GM12878 (cell line): ENCODE data around the gene TRAF2. TPM values are rescaled to one million over a fixed set of nuclear protein-coding genes. Genes with fewer than 3 reads are reported as not detected.

ENCODE experiments used
- ATAC-seq: fragments of 200-7000 bp; cut with Tn5 transposase; 3 replicates; pipeline ENCODE4 v1.9.1; 2020; ENCODE audit warnings: mild to moderate bottlenecking, moderate library complexity
- BruUV-seq: library from RNA; stranded (reverse); fragments of 400-500 nt; replicated peaks from 2 replicates; lab custom pipeline; 2021; lab: Mats Ljungman, UMichigan
- CTCF ChIA-PET: fragments of 300-600 bp; sonication (Branson Sonifier 250); formaldehyde crosslinking; extraction: SDS; loops from one replicate; lab custom pipeline; 2021; ENCODE audit warnings: inconsistent platforms; lab: Yijun Ruan, JAX
- POLR2A ChIA-PET: fragments of 350-600 bp; formaldehyde crosslinking; extraction: SDS; loops from one replicate; lab custom pipeline; 2021; ENCODE audit warnings: inconsistent platforms; lab: Charles Lee
- RAD21 ChIA-PET: fragments of 300-600 bp; sonication (Branson Sonifier 250); formaldehyde crosslinking; loops from one replicate; lab custom pipeline; 2023; ENCODE audit warnings: antibody characterized with exemption; ENCODE audit not compliant: unreplicated experiment; lab: Charles Lee
- SMC1A ChIA-PET: fragments of 300-600 bp; sonication (Branson Sonifier 250); formaldehyde crosslinking; loops from one replicate; lab custom pipeline; 2023; ENCODE audit not compliant: unreplicated experiment, uncharacterized antibody; lab: Charles Lee
- DNase-seq: peaks from one replicate; pipeline ENCODE4 v3.0.0-alpha.2; 2011; ENCODE audit warnings: low read depth, low spot score
- FAIRE-seq: peaks from 3 replicates; lab custom pipeline; 2011; peaks lifted over from hg19 to GRCh38; lab: Jason Lieb, UNC
- H2AFZ ChIP-seq: 2 replicates; pipeline ENCODE4 v1.6.0; 2011; ENCODE audit warnings: low read depth, low read length, control low read depth; ENCODE audit not compliant: control insufficient read depth
- H3K27ac ChIP-seq: 2 replicates; pipeline ENCODE4 v1.5.1; 2011; ENCODE audit warnings: control low read depth; ENCODE audit not compliant: control insufficient read depth, insufficient read depth
- H3K27me3 ChIP-seq, 2 experiments: replicated peaks in 1 of 2; 2 replicates each; pipeline versions ENCODE4 v1.6.0 to v1.6.1; 2011; ENCODE audit warnings: low read length in 1 of 2; ENCODE audit not compliant: control insufficient read depth in 2 of 2, insufficient read depth in 2 of 2
- H3K36me3 ChIP-seq, 2 experiments: 2 replicates each; pipeline ENCODE4 v1.5.1; 2011; ENCODE audit warnings: low read length in 1 of 2; ENCODE audit not compliant: control insufficient read depth in 2 of 2, insufficient read depth in 2 of 2
- H3K4me1 ChIP-seq: 2 replicates; pipeline ENCODE4 v1.6.1; 2011; ENCODE audit warnings: mild to moderate bottlenecking, low read length, moderate library complexity, mixed read lengths; ENCODE audit not compliant: control insufficient read depth, insufficient read depth
- H3K4me2 ChIP-seq: 2 replicates; pipeline ENCODE4 v1.6.0; 2011; ENCODE audit warnings: control low read depth; ENCODE audit not compliant: control insufficient read depth, insufficient read depth
- H3K4me3 ChIP-seq: fragments of 200-600 bp; sonication (generic); 2 replicates; pipeline ENCODE4 v1.5.1; 2016
- H3K79me2 ChIP-seq: 2 replicates; pipeline ENCODE4 v1.6.0; 2011; ENCODE audit warnings: low read length; ENCODE audit not compliant: control insufficient read depth, insufficient read depth
- H3K9ac ChIP-seq: 2 replicates; pipeline ENCODE4 v1.8.0; 2011; ENCODE audit warnings: low read length, control low read depth, mixed read lengths; ENCODE audit not compliant: control insufficient read depth, insufficient read depth
- H3K9me3 ChIP-seq: replicated peaks from 3 replicates; pipeline ENCODE4 v1.5.1; 2011; ENCODE audit warnings: mild to moderate bottlenecking, low read length; ENCODE audit not compliant: control insufficient read depth, insufficient read depth
- H4K20me1 ChIP-seq: 2 replicates; pipeline ENCODE4 v1.6.0; 2011; ENCODE audit not compliant: control insufficient read depth, insufficient read depth
- CREB1 ChIP-seq: IDR thresholded peaks from 2 replicates; pipeline ENCODE4 v1.6.1; 2012; ENCODE audit warnings: low read depth, mild to moderate bottlenecking, inconsistent platforms
- KAT2A ChIP-seq: conservative IDR thresholded peaks from 2 replicates; pipeline ENCODE4 v1.6.1; 2011; ENCODE audit warnings: low read depth, low read length; ENCODE audit not compliant: control insufficient read depth
- MEF2A ChIP-seq: IDR thresholded peaks from 2 replicates; pipeline ENCODE4 v1.6.1; 2011; ENCODE audit warnings: low read depth, mild to moderate bottlenecking, low read length, moderate library complexity; ENCODE audit not compliant: insufficient read depth
- NFYB ChIP-seq: IDR thresholded peaks from 2 replicates; pipeline ENCODE4 v1.6.1; 2011; ENCODE audit warnings: low read depth, mild to moderate bottlenecking, low read length, improper control_type of control experiment, moderate library complexity; ENCODE audit not compliant: insufficient read depth
- RFX5 ChIP-seq: IDR thresholded peaks from 2 replicates; pipeline ENCODE4 v1.6.1; 2011; ENCODE audit warnings: low read depth, low read length, improper control_type of control experiment
- RUNX3 ChIP-seq: IDR thresholded peaks from 2 replicates; pipeline ENCODE4 v1.6.1; 2012; ENCODE audit warnings: low read length, inconsistent platforms
- SIN3A ChIP-seq: IDR thresholded peaks from 2 replicates; pipeline ENCODE4 v1.6.1; 2012; ENCODE audit warnings: low read depth, low read length, improper control_type of control experiment
- SMAD1 ChIP-seq: fragments of 450-650 bp; IDR thresholded peaks from 2 replicates; pipeline ENCODE4 v1.6.1; 2018; ENCODE audit warnings: mild to moderate bottlenecking, low read depth; ENCODE audit not compliant: partially characterized antibody
- WGBS: methylation state at CpG from one replicate; pipeline ENCODE4 v1.1.6; 2016; ENCODE audit warnings: low lambda C conversion rate; ENCODE audit not compliant: insufficient replicate concordance, insufficient coverage; ENCODE audit errors: missing lambda C conversion rate; 5-methylcytosine and 5-hydroxymethylcytosine counted together
- in situ Hi-C: fragments of 300-500 bp; cut with MboI; formaldehyde crosslinking; loops from 9 replicates; pipeline ENCODE4 v1.14.3; 2018; ENCODE audit warnings: mixed read lengths
- intact Hi-C: fragments of 100-400 bp; cut with micrococcal nuclease; formaldehyde crosslinking; loops from one replicate; pipeline ENCODE4 v1.14.2; 2022; ENCODE audit not compliant: unreplicated experiment
- polyA plus RNA-seq, 11 experiments: library from polyadenylated mRNA; depleted of rRNA in 4 of 11; unstranded in 6 of 11; stranded (reverse) in 5 of 11; fragments of >200 nt; fragmentation: Nextera tagmentation in 4 of 11; fragmentation: Illumina TruSeq in 1 of 11; extraction: Ambion mirVana in 4 of 11; extraction: Trizol in 1 of 11; gene quantifications; 1 replicate in 1 of 11; 2 replicates in 10 of 11; pipeline versions ENCODE4 v1.2.1 to v1.2.3, GENCODE V29; 2011 to 2016; ENCODE audit warnings: inconsistent platforms in 2 of 11, missing spikeins in 2 of 11, low read depth in 1 of 11
- total RNA-seq, 4 experiments: library from RNA; depleted of rRNA in 3 of 4; stranded (reverse); fragments of >200 nt in 3 of 4; fragmentation: Illumina TruSeq in 1 of 4; extraction: Trizol in 1 of 4; gene quantifications; 2 replicates each; pipeline versions ENCODE4 v1.2.1 to v1.2.3, GENCODE V29; 2013 to 2021
- TF ChIP-seq, protein P1 (sequence below): fragments of 450-650 bp; IDR thresholded peaks from 2 replicates; pipeline ENCODE4 v1.6.1; 2018; ENCODE audit warnings: mild to moderate bottlenecking, low read depth, moderate library complexity; ENCODE audit not compliant: partially characterized antibody

TRAF2 gene
- total and polyA plus RNA-seq, 10 of the 15 experiments (the other 5 are each of a cell fraction or from before 2014, with no cell fraction given), result 0.34 to 39.5 (median 18.7) TPM

DNA sequence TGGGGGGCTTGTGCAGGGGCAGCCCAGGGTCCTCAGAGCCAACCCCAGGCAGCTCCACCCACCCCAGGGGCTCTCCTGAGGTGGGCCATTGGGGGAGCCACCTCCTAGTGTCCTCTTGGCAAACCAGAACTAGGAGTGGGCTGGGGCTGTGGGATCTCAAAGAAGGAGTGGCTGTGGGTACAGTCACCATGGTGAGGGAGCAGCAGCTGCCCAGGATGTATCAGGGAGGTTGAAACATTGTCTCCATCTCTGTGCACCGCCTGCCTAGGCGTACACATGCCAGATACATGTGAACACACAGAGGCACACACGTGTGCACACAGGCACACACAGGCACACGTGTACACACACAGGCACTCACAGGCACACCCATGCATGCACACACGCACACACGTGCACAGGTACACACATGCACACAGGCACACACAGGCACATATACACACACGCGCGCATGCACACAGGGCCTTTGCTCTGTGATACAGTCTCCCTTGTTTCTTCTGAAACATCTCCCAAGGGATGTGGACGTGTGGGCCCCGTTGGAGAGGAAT is 76.5 kb downstream of the TRAF2 start:
- BruUV-seq, result no TSS peak
- H3K27me3 ChIP-seq, result no peaks in the 10 kb centered on the region
- H3K27ac ChIP-seq, result no peak overlapping the region
- RAD21 ChIA-PET, result interaction anchor here (0.6 kb wide), 1 partner anchor 226 kb away, joined by 3 read pairs; no protein-coding TSS in a partner anchor
- H3K4me2 ChIP-seq, result no peak overlapping the region
- no peaks in the 10 kb centered on the region; the same call in 1 of the 2 replicates for H4K20me1 ChIP-seq
- intact Hi-C loops, result no loop called here
- H3K9ac ChIP-seq, result no peak overlapping the region
- H3K36me3 ChIP-seq, result no peaks in the 10 kb centered on the region
- peaks cover 7% of the 10 kb centered on the region for H3K4me1 ChIP-seq
- no peak for DNase-seq
- no peak for FAIRE-seq
- H3K9me3 ChIP-seq, result no peaks in the 10 kb centered on the region
- TF ChIP-seq SIN3A (no peak), RUNX3 (no peak)
- SMC1A ChIA-PET, result no interaction called here
- 43% methylated on average over 11 of the region's 11 CpGs for WGBS
- in situ Hi-C loops, result no loop called here
- CTCF ChIA-PET, result interaction anchor here (1.4 kb wide), 1 partner anchor 18 kb away, joined by 3 read pairs; the partner anchor contains the start of genes C8G and FBXW5
- no peak overlapping the region for H3K4me3 ChIP-seq
- no peak overlapping the region for H2AFZ ChIP-seq
- H3K79me2 ChIP-seq, result no peaks in the 10 kb centered on the region
- peak; percentile 20; the same call in 1 of the 3 replicates for ATAC-seq
- POLR2A ChIA-PET, result no interaction called here

- H3K36me3 ChIP-seq, result no peaks in the 10 kb centered on the region
- no peak overlapping the region for H2AFZ ChIP-seq
- no peak overlapping the region for H3K27ac ChIP-seq
- CTCF ChIA-PET, result interaction anchor here (1.4 kb wide), 1 partner anchor 19 kb away, joined by 3 read pairs; the partner anchor contains the start of genes C8G and FBXW5
- H3K4me3 ChIP-seq, result no peak overlapping the region
- H3K9me3 ChIP-seq, result no peaks in the 10 kb centered on the region
- ATAC-seq, result no peak
- H3K9ac ChIP-seq, result no peak overlapping the region
- POLR2A ChIA-PET, result no interaction called here
- no peaks in the 10 kb centered on the region for H3K27me3 ChIP-seq
- RAD21 ChIA-PET, result interaction anchor here (0.6 kb wide), 1 partner anchor 227 kb away, joined by 3 read pairs; no protein-coding TSS in a partner anchor
- BruUV-seq, result no TSS peak
- SMC1A ChIA-PET, result no interaction called here
- no peaks in the 10 kb centered on the region for H3K79me2 ChIP-seq
- FAIRE-seq, result no peak
- no peaks in the 10 kb centered on the region; the same call in 1 of the 2 replicates for H4K20me1 ChIP-seq
- H3K4me1 ChIP-seq, result peaks cover 7% of the 10 kb centered on the region
- in situ Hi-C loops, result no loop called here
- 35% methylated on average over 12 of the region's 15 CpGs for WGBS
- no peak for DNase-seq
- no peak overlapping the region for H3K4me2 ChIP-seq
- TF ChIP-seq CREB1 (no peak), MEF2A (no peak), NFYB (no peak), KAT2A (no peak), RFX5 (no peak), SMAD1 (no peak)
- TF ChIP-seq, protein P1, sequence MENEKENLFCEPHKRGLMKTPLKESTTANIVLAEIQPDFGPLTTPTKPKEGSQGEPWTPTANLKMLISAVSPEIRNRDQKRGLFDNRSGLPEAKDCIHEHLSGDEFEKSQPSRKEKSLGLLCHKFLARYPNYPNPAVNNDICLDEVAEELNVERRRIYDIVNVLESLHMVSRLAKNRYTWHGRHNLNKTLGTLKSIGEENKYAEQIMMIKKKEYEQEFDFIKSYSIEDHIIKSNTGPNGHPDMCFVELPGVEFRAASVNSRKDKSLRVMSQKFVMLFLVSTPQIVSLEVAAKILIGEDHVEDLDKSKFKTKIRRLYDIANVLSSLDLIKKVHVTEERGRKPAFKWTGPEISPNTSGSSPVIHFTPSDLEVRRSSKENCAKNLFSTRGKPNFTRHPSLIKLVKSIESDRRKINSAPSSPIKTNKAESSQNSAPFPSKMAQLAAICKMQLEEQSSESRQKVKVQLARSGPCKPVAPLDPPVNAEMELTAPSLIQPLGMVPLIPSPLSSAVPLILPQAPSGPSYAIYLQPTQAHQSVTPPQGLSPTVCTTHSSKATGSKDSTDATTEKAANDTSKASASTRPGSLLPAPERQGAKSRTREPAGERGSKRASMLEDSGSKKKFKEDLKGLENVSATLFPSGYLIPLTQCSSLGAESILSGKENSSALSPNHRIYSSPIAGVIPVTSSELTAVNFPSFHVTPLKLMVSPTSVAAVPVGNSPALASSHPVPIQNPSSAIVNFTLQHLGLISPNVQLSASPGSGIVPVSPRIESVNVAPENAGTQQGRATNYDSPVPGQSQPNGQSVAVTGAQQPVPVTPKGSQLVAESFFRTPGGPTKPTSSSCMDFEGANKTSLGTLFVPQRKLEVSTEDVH, result no peak
- TF ChIP-seq, all 136 proteins: peak for 0
- intact Hi-C loops, result no loop called here
Observed at GRCh38 chr9:136963341-136963740, 77.0 kb downstream of the TRAF2 start.
